RWPE1 (cell line): ENCODE results near the gene CRTC3.
"Not testable (repeated sequence)": the region's sequence is repeated elsewhere in the genome, so short reads cannot be mapped to it uniquely, and the experiment has no call there.

Experiments used
- CTCF ChIA-PET: fragments of 350-600 bp; sonication (Branson Sonifier 250); formaldehyde crosslinking; extraction: SDS; loops from one replicate; lab custom pipeline; 2021; lab: Yijun Ruan, JAX
- POLR2A ChIA-PET: fragments of 400-600 bp; formaldehyde crosslinking; extraction: SDS; loops from one replicate; lab custom pipeline; 2020; ENCODE audit warnings: antibody characterized with exemption; ENCODE audit not compliant: low non-redundant PET; lab: Yijun Ruan, JAX
- DNase-seq: peaks from one replicate; pipeline ENCODE4 v3.0.0; 2012; ENCODE audit warnings: low spot score
- H3K27ac ChIP-seq: fragments of 450-650 bp; 2 replicates; pipeline ENCODE4 v1.5.1; 2017
- TF ChIP-seq, protein P1 (sequence below): fragments of 450-650 bp; conservative IDR thresholded peaks from 2 replicates; pipeline ENCODE4 v1.5.1; 2017; ENCODE audit warnings: low read depth, mild to moderate bottlenecking

Gene CRTC3

GRCh38 chr15:90666135-90666909 lies 136.6 kb downstream of the CRTC3 start:
- DNase-seq = no peak
- ChIA-PET CTCF (interaction anchor here (0.6 kb wide), 1 partner anchor 9 kb away, joined by 3 read pairs; no protein-coding TSS in a partner anchor), POLR2A (no interaction called here)
- H3K27ac ChIP-seq = peak overlapping the region; percentile 75
- TF ChIP-seq, protein P1, sequence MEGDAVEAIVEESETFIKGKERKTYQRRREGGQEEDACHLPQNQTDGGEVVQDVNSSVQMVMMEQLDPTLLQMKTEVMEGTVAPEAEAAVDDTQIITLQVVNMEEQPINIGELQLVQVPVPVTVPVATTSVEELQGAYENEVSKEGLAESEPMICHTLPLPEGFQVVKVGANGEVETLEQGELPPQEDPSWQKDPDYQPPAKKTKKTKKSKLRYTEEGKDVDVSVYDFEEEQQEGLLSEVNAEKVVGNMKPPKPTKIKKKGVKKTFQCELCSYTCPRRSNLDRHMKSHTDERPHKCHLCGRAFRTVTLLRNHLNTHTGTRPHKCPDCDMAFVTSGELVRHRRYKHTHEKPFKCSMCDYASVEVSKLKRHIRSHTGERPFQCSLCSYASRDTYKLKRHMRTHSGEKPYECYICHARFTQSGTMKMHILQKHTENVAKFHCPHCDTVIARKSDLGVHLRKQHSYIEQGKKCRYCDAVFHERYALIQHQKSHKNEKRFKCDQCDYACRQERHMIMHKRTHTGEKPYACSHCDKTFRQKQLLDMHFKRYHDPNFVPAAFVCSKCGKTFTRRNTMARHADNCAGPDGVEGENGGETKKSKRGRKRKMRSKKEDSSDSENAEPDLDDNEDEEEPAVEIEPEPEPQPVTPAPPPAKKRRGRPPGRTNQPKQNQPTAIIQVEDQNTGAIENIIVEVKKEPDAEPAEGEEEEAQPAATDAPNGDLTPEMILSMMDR = no peak

GRCh38 chr15:90667073-90667754 lies 137.5 kb downstream of the CRTC3 start:
- TF ChIP-seq, protein P1 = no peak
- ChIA-PET POLR2A (no interaction called here), CTCF (interaction anchor here (0.6 kb wide), 1 partner anchor 8 kb away, joined by 3 read pairs; no protein-coding TSS in a partner anchor)
- H3K27ac ChIP-seq = peak overlapping the region; percentile 61
- peak; percentile 38 for DNase-seq

DNA sequence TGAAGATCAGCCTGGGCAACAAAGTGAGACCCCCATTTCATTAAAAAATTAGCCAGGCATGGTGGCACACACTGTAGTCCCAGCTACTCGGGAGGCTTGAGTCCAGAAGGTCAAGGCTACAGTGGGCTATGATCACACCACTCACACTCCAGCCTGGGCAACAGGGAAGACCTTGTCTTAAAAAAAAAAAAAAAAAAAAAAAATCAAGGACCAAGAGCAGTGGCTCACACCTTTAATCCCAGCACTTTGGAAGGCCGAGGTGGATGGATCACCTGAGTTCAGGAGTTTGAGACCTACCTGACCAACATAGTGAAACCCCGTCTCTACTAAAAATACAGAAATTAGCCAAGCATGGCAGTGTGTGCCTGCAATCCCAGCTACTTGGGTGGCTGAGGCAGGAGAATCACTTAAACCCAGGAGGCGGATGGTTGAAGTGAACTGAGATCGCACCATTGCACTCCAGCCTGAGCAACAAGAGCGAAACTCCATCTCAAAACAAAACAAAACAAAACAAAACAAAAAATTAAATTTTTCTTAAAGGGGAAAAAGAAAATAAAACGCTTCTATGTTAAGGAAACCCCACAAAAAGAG lies 138.1 kb downstream of the CRTC3 start:
- DNase-seq, POLR2A ChIA-PET: not testable (repeated sequence)
- peak overlapping the region; percentile 61; the same call in 1 of the 2 replicates for H3K27ac ChIP-seq
- CTCF ChIA-PET = interaction anchor here (0.6 kb wide), 1 partner anchor 1199 kb away, joined by 3 read pairs; no protein-coding TSS in a partner anchor

DNA sequence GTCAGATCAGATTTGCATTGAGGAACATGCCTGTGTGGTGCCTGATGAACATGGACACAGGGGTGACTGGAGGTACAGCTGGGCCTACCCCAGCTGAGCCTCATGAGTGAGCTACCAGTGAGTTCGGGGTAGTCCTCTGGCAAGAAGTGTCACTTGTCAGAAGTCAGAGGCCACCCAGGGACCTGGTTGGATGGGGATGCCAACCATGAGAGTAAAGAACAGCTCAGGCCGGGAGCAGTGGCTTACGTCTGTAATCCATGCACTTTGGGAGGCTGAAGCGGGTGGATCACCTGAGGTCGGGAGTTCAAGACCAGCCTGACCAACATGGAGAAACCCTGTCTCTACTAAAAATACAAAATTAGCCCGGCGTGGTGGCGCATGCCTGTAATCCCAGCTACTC lies 140.9 kb downstream of the CRTC3 start:
- H3K27ac ChIP-seq, CTCF ChIA-PET, DNase-seq, POLR2A ChIA-PET: not testable (repeated sequence)

DNA sequence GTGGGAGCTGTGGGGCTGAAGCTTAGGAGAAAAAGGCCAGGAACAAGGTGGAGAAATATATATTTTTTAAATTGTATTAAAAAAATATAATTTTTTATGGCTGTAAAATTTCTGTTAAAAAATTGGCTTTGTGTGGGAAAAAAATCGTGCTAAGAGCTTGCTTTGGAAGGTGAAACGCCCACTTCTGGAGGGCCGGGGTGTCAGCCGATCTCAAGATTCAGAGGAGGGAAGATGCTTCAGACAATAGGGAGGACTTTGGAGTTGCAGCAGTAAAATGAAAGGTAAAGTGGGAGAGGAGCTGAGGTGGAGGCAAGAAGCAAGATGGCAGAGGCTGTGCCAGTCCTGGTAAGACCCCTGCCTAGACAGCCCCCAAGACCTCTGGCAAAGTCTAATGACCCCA lies 141.5 kb downstream of the CRTC3 start:
- TF ChIP-seq, protein P1 = no peak
- H3K27ac ChIP-seq = no peak overlapping the region
- DNase-seq = no peak
- CTCF ChIA-PET = no interaction called here
- POLR2A ChIA-PET = no interaction called here

- DNase-seq, CTCF ChIA-PET, H3K27ac ChIP-seq, POLR2A ChIA-PET: not testable (repeated sequence)
Measured at GRCh38 chr15:90673357-90673756, 143.6 kb downstream of the CRTC3 start.

DNA sequence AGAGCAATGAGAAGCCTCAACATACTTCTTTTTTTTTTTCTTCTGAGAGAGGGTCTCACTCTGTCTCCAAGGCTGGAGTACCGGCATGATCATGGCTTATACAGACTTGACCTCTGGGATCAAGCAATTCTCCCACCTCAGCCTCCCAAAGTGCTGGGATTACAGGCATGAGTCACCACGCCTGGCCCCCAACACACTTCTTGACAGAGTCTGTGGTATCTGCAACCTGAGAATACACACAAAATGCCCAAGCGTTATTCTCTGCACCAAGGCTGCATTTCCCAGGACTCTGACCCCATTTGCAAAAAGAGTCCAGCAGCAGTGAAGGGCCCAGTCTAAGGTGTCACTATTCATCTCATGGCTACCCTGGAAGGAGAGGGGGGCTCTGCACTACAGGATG lies 144.8 kb downstream of the CRTC3 start:
- TF ChIP-seq, protein P1 = no peak
- DNase-seq = no peak
- ChIA-PET POLR2A (no interaction called here), CTCF (no interaction called here)
- H3K27ac ChIP-seq = no peak overlapping the region

DNA sequence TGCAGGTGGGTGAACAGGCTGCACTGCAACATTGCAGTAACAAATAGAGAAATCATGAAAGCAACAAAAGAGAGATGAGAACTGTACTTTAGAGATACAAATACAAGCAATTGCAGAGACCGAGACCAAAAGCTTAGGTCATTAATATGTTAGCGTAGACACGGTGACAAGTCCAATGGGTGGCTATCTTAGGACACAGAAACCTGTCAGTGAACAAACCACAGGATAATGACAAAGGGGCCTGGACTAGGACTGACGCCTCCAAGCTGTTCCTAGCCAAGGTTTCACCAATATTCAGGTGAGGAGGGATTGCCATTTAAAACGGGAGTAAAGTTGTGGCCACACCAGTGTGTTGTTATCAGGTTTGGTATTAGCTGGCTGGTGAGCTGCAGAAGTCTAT lies 145.7 kb downstream of the CRTC3 start:
- DNase-seq = no peak
- TF ChIP-seq, protein P1 = no peak
- ChIA-PET CTCF (interaction anchor here (0.6 to 0.8 kb wide), 2 partner anchors 9 to 676 kb away, joined by 3 read pairs; no protein-coding TSS in a partner anchor), POLR2A (no interaction called here)
- no peak overlapping the region for H3K27ac ChIP-seq
